ENCODE measurements around the gene LEFTY1. TPM values are rescaled to one million over a fixed set of nuclear protein-coding genes. Genes with fewer than 3 reads are reported as not detected.
A peak's percentile ranks its signal among the peaks of the same experiment; 100 is the strongest.
"Not testable (repeated sequence)": the region's sequence is repeated elsewhere in the genome, so short reads cannot be mapped to it uniquely, and the experiment has no call there.

LEFTY1 gene
- not detected for total RNA-seq

- peak; percentile 92 for DNase-seq
These were observed at the start of gene LEFTY1 for GRCh38 chr1:225888898-225889601. LEFTY1 (minus strand) TSS chr1:225889146; CDS start chr1:225889066, 80 bp downstream.

- no peak for DNase-seq
These were observed 48.4 kb upstream of the LEFTY1 start for GRCh38 chr1:225937048-225937968.

- no peak for DNase-seq
These were observed 47.6 kb upstream of the LEFTY1 start for GRCh38 chr1:225936523-225936922.

GRCh38 chr1:225936086-225936485 lies 47.1 kb upstream of the LEFTY1 start:
- DNase-seq, result not testable (repeated sequence)

- no peak for DNase-seq
These were observed 45.8 kb upstream of the LEFTY1 start for GRCh38 chr1:225934711-225935110.

- no peak for DNase-seq
These were observed 44.1 kb upstream of the LEFTY1 start for GRCh38 chr1:225933072-225933471.

- DNase-seq, result no peak
These were observed 42.6 kb upstream of the LEFTY1 start for GRCh38 chr1:225931270-225932136.

GRCh38 chr1:225930566-225930965 lies 41.6 kb upstream of the LEFTY1 start:
- DNase-seq, result no peak

- not testable (repeated sequence) for DNase-seq
These were observed 40.5 kb upstream of the LEFTY1 start for GRCh38 chr1:225929462-225929861.

- no peak for DNase-seq
These were observed 39.5 kb upstream of the LEFTY1 start for GRCh38 chr1:225928186-225929175.

GRCh38 chr1:225926551-225927113 lies 37.7 kb upstream of the LEFTY1 start:
- no peak for DNase-seq

- DNase-seq, result peak; percentile 97
These were observed 35.0 kb upstream of the LEFTY1 start, which contains the start of gene PYCR2 for GRCh38 chr1:225923692-225924555. PYCR2 (minus strand) TSS chr1:225924250; CDS start chr1:225924110, 140 bp downstream.

- no peak for DNase-seq
These were observed 34.4 kb upstream of the LEFTY1 start for GRCh38 chr1:225923381-225923691.

GRCh38 chr1:225921734-225922709 lies 33.1 kb upstream of the LEFTY1 start:
- DNase-seq, result peak; percentile 45

- DNase-seq, result peak; percentile 58
These were observed 31.0 kb upstream of the LEFTY1 start for GRCh38 chr1:225919906-225920305.

- DNase-seq, result no peak
These were observed 29.3 kb upstream of the LEFTY1 start for GRCh38 chr1:225918280-225918679.

- no peak for DNase-seq
These were observed 28.6 kb upstream of the LEFTY1 start for GRCh38 chr1:225917536-225917935.

- no peak for DNase-seq
These were observed 28.2 kb upstream of the LEFTY1 start for GRCh38 chr1:225917101-225917500.
